PC-3 (cell line): ENCODE measurements around the gene AKAP8.

Experiments
- CTCF ChIP-seq: fragments of 300-600 bp; sonication (generic); conservative IDR thresholded peaks from 2 replicates; pipeline ENCODE4 v1.5.1; 2017; ENCODE audit warnings: antibody characterized with exemption, low read depth, mild to moderate bottlenecking, low read length
- EZH2 ChIP-seq: fragments of 300-600 bp; sonication (generic); IDR thresholded peaks from one replicate; pipeline ENCODE4 v1.6.1; 2017; ENCODE audit warnings: antibody characterized with exemption, mild to moderate bottlenecking, low read length; ENCODE audit not compliant: unreplicated experiment
- EZH2phosphoT487 ChIP-seq: fragments of 300-600 bp; sonication (generic); IDR thresholded peaks from 2 replicates; pipeline ENCODE4 v1.6.1; 2018; ENCODE audit warnings: mild to moderate bottlenecking, antibody characterized with exemption, low read length, borderline replicate concordance

GRCh38 chr19:15419413-15420025 lies 39.9 kb upstream of the AKAP8 start:
- TF ChIP-seq CTCF (peak; percentile 16; the same call in 1 of the 2 replicates), EZH2phosphoT487 (no peak), EZH2 (no peak)
